H1 (cell line): ENCODE results near the gene LCN10. TPM values are rescaled to one million over a fixed set of nuclear protein-coding genes. Genes with fewer than 3 reads are reported as not detected.

Experiments used
- CTCF ChIA-PET: fragments of 300-600 bp; sonication (Branson Sonifier 250); formaldehyde crosslinking; loops from one replicate; lab custom pipeline; 2021; ENCODE audit not compliant: partially characterized antibody; lab: Charles Lee
- POLR2A ChIA-PET: fragments of 300-600 bp; sonication (Branson Sonifier 250); formaldehyde crosslinking; loops from one replicate; lab custom pipeline; 2021; ENCODE audit warnings: inconsistent platforms; ENCODE audit not compliant: partially characterized antibody; lab: Charles Lee
- DNase-seq, 2 experiments: peaks; one replicate each; pipeline versions ENCODE4 v3.0.0 to v3.0.0-alpha.2; 2010 to 2022; ENCODE audit warnings: low spot score in 2 of 2, low read depth in 1 of 2, mixed read lengths in 1 of 2
- FAIRE-seq: peaks from 2 replicates; lab custom pipeline; 2011; peaks lifted over from hg19 to GRCh38; lab: Jason Lieb, UNC
- H2AFZ ChIP-seq: 2 replicates; pipeline ENCODE4 v1.8.1; 2012; ENCODE audit warnings: low read length, inconsistent platforms
- H2AK5ac ChIP-seq: 2 replicates; pipeline ENCODE4 v1.6.1; 2013; ENCODE audit warnings: low read depth, low read length
- H2BK120ac ChIP-seq: replicated peaks from 2 replicates; pipeline ENCODE3; 2013; ENCODE audit warnings: low read depth, low read length, inconsistent platforms
- H2BK12ac ChIP-seq: 2 replicates; pipeline ENCODE4 v1.6.1; 2013; ENCODE audit warnings: low read depth, low read length
- H2BK15ac ChIP-seq: 2 replicates; pipeline ENCODE4 v1.6.1; 2013; ENCODE audit warnings: low read length
- H2BK20ac ChIP-seq: 2 replicates; pipeline ENCODE4 v1.6.1; 2013; ENCODE audit warnings: low read length
- H2BK5ac ChIP-seq: 2 replicates; pipeline ENCODE4 v1.6.1; 2013; ENCODE audit warnings: low read depth, low read length
- H3K14ac ChIP-seq: 2 replicates; pipeline ENCODE4 v1.6.1; 2013; ENCODE audit warnings: inconsistent platforms; ENCODE audit not compliant: insufficient read length
- H3K18ac ChIP-seq: 2 replicates; pipeline ENCODE4 v1.6.1; 2013; ENCODE audit warnings: low read length; ENCODE audit errors: extremely low read depth
- H3K23ac ChIP-seq: 2 replicates; pipeline ENCODE4 v1.6.1; 2013; ENCODE audit warnings: inconsistent platforms; ENCODE audit not compliant: insufficient read length
- H3K23me2 ChIP-seq: 2 replicates; pipeline ENCODE4 v1.6.1; 2013; ENCODE audit warnings: low read depth, low read length
- H3K27ac ChIP-seq: 2 replicates; pipeline ENCODE4 v1.6.1; 2011; ENCODE audit warnings: low read depth, low read length, inconsistent platforms
- H3K27me3 ChIP-seq, 4 experiments: replicated peaks in 1 of 4; 1 replicate in 1 of 4; 2 replicates in 3 of 4; pipeline versions ENCODE4 v1.6.1 to v1.8.1; 2011 to 2013; ENCODE audit warnings: low read length in 3 of 4, mild to moderate bottlenecking in 3 of 4, inconsistent platforms in 2 of 4, mixed read lengths in 2 of 4, moderate library complexity in 1 of 4; ENCODE audit not compliant: control insufficient read depth in 3 of 4, insufficient read depth in 3 of 4; ENCODE audit errors: extremely low read depth in 1 of 4
- H3K36me3 ChIP-seq, 4 experiments: 2 replicates each; pipeline versions ENCODE4 v1.6.1 to v1.8.1; 2011 to 2013; ENCODE audit warnings: mild to moderate bottlenecking in 4 of 4, low read length in 3 of 4, moderate library complexity in 2 of 4, control low read depth in 1 of 4, inconsistent platforms in 1 of 4; ENCODE audit not compliant: insufficient read depth in 4 of 4, control insufficient read depth in 2 of 4
- H3K4ac ChIP-seq: replicated peaks from 2 replicates; pipeline ENCODE3; 2013; ENCODE audit warnings: low read length, low read depth, mixed read lengths, inconsistent platforms; ENCODE audit not compliant: insufficient read length
- H3K4me1 ChIP-seq, 4 experiments: replicated peaks in 1 of 4; 1 replicate in 1 of 4; 2 replicates in 3 of 4; pipeline versions ENCODE4 v1.6.1 to v1.8.1; 2011 to 2013; ENCODE audit warnings: low read length in 3 of 4, inconsistent platforms in 2 of 4, mixed read lengths in 1 of 4; ENCODE audit not compliant: insufficient read depth in 4 of 4, control insufficient read depth in 3 of 4
- H3K4me2 ChIP-seq, 2 experiments: 2 replicates each; pipeline versions ENCODE4 v1.6.1 to v1.8.1; 2011 to 2013; ENCODE audit warnings: low read depth in 2 of 2, low read length in 2 of 2, control low read depth in 1 of 2, inconsistent platforms in 1 of 2, mild to moderate bottlenecking in 1 of 2; ENCODE audit not compliant: insufficient read depth in 1 of 2
- H3K4me3 ChIP-seq, 4 experiments: fragments of 200-600, 300-600 bp in 1 of 4; sonication (generic), shearing (Covaris generic), sonication (Bioruptor Twin) in 1 of 4; 2 replicates each; pipeline versions ENCODE4 v1.5.1 to v1.8.1; 2011 to 2016; ENCODE audit warnings: low read length in 4 of 4, low read depth in 3 of 4, control low read depth in 2 of 4, inconsistent platforms in 2 of 4, mild to moderate bottlenecking in 2 of 4, mixed read lengths in 1 of 4, moderate library complexity in 1 of 4; ENCODE audit not compliant: insufficient read depth in 2 of 4; ENCODE audit errors: extremely low read depth in 1 of 4
- H3K56ac ChIP-seq: replicated peaks from 2 replicates; pipeline ENCODE3; 2013; ENCODE audit warnings: low read depth, mild to moderate bottlenecking, mixed read lengths, low read length, inconsistent platforms; ENCODE audit not compliant: insufficient read length
- H3K79me1 ChIP-seq: 2 replicates; pipeline ENCODE4 v1.6.1; 2013; ENCODE audit warnings: low read depth, low read length, control low read depth
- H3K79me2 ChIP-seq, 2 experiments: 2 replicates each; pipeline versions ENCODE4 v1.6.1 to v1.8.1; 2012 to 2013; ENCODE audit warnings: low read length in 2 of 2, mild to moderate bottlenecking in 2 of 2, inconsistent platforms in 1 of 2; ENCODE audit not compliant: insufficient read depth in 2 of 2, control insufficient read depth in 1 of 2
- H3K9ac ChIP-seq, 4 experiments: replicated peaks in 1 of 4; 1 replicate in 1 of 4; 2 replicates in 3 of 4; pipeline versions ENCODE4 v1.6.1 to v1.8.1; 2011 to 2013; ENCODE audit warnings: low read depth in 3 of 4, low read length in 3 of 4, control low read depth in 2 of 4, mild to moderate bottlenecking in 2 of 4, moderate library complexity in 2 of 4, inconsistent platforms in 1 of 4; ENCODE audit errors: extremely low read depth in 1 of 4
- H3K9me3 ChIP-seq, 2 experiments: 2 replicates each; pipeline versions ENCODE4 v1.6.1 to v1.8.1; 2012 to 2013; ENCODE audit warnings: mild to moderate bottlenecking in 2 of 2, moderate library complexity in 2 of 2, control low read depth in 1 of 2, inconsistent platforms in 1 of 2, low read depth in 1 of 2, low read length in 1 of 2, mixed read lengths in 1 of 2; ENCODE audit not compliant: insufficient read depth in 2 of 2
- H4K20me1 ChIP-seq, 2 experiments: replicated peaks in 1 of 2; 2 replicates each; pipeline versions ENCODE3 to v1.8.1; 2011 to 2013; ENCODE audit warnings: inconsistent platforms in 2 of 2, low read length in 2 of 2, mild to moderate bottlenecking in 1 of 2; ENCODE audit not compliant: insufficient read depth in 2 of 2, control insufficient read depth in 1 of 2
- H4K5ac ChIP-seq: 2 replicates; pipeline ENCODE4 v1.6.1; 2013; ENCODE audit warnings: low read length, low read depth, mixed read lengths, inconsistent platforms; ENCODE audit not compliant: insufficient read length
- H4K8ac ChIP-seq: 2 replicates; pipeline ENCODE4 v1.8.0; 2013; ENCODE audit warnings: mild to moderate bottlenecking, moderate library complexity, low read length, inconsistent platforms; ENCODE audit not compliant: insufficient read depth; ENCODE audit errors: extremely low read depth
- H4K91ac ChIP-seq: replicated peaks from 2 replicates; pipeline ENCODE3; 2013; ENCODE audit warnings: low read length, mixed read lengths, inconsistent platforms; ENCODE audit not compliant: insufficient read length
- POLR2AphosphoS5 ChIP-seq: IDR thresholded peaks from 2 replicates; pipeline ENCODE4 v1.6.1; 2011; ENCODE audit warnings: low read depth, low read length
- SIX5 ChIP-seq: IDR thresholded peaks from 2 replicates; pipeline ENCODE4 v1.6.1; 2011; ENCODE audit warnings: mild to moderate bottlenecking, low read depth, low read length
- WGBS, 2 experiments: shearing (Covaris generic) in 1 of 2; methylation state at CpG; one replicate each; pipeline versions ENCODE4 v1.1.6 to v1.1.7; 2013 to 2015; ENCODE audit warnings: low lambda C conversion rate in 2 of 2, mixed read lengths in 2 of 2, inconsistent platforms in 1 of 2, low coverage in 1 of 2, missing lambda C conversion rate in 1 of 2; ENCODE audit not compliant: insufficient replicate concordance in 2 of 2, insufficient coverage in 1 of 2, insufficient read length in 1 of 2; ENCODE audit errors: extremely low coverage in 1 of 2, missing lambda C conversion rate in 1 of 2; 5-methylcytosine and 5-hydroxymethylcytosine counted together
- polyA plus RNA-seq, 7 experiments: library from polyadenylated mRNA; depleted of rRNA in 3 of 7; stranded (reverse) in 5 of 7; unstranded in 2 of 7; fragments of >200 nt in 5 of 7; fragments of 200-250 nt in 2 of 7; gene quantifications; 1 replicate in 5 of 7; 2 replicates in 1 of 7; 4 replicates in 1 of 7; pipeline versions ENCODE4 v1.2.1 to v1.2.3, GENCODE V29; 2011 to 2013; ENCODE audit warnings: missing spikeins in 2 of 7, mixed read lengths in 2 of 7
- total RNA-seq: library from RNA; stranded (reverse); fragmentation: NEBNext Ultra II Directional; extraction: Animal tissue kit (Norgen Biotek cat#: 25700); gene quantifications from 2 replicates; pipeline ENCODE4 v1.2.1, GENCODE V29; 2021

Gene LCN10
- total and polyA plus RNA-seq, 2 of the 8 experiments (the other 6 are each of a cell fraction or from before 2014, with no cell fraction given) = 2.6 to 2.8 TPM

DNA sequence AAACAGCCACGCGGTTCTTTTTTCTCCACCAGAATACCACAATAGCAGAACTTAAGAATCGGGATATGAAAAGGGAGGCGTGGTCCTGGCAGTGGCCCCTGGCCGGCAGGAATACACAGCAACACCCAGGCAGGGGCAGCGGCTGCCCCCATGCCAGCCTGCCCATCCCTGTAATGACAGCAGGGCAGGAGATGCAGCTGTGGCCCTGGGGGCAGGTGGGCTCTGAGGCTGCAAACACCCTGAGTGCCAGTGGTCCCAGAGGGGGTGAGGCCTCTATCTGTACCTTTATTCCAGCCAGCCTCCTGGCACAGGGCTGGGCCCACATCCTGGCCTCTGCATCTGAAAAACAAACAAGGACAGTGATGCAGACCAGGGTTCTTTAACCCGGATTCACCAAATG is 18.0 kb downstream of the LCN10 start:
- H3K18ac ChIP-seq = no peak overlapping the region
- CTCF ChIA-PET = interaction anchor here (6.8 kb wide), 1 partner anchor 8 kb away, joined by 62 read pairs; no protein-coding TSS in a partner anchor
- H2AK5ac ChIP-seq = no peak overlapping the region
- H3K23ac ChIP-seq = no peak overlapping the region
- H2BK15ac ChIP-seq = no peak overlapping the region
- no peak overlapping the region for H3K14ac ChIP-seq
- H3K79me2 ChIP-seq = peaks cover 8 to 30% of the 10 kb centered on the region in 2 experiments
- TF ChIP-seq POLR2AphosphoS5 (peak; percentile 35; the same call in 1 of the 2 replicates), SIX5 (no peak)
- peaks cover 0 to 9% (median 5%) of the 10 kb centered on the region in 4 experiments; a peak in 5 of 7 replicates for H3K27me3 ChIP-seq
- H4K20me1 ChIP-seq = peaks cover 30 to 46% of the 10 kb centered on the region in 2 experiments
- H3K4me3 ChIP-seq = no peak overlapping the region
- peaks cover 13% of the 10 kb centered on the region; the same call in 1 of the 2 replicates for H3K23me2 ChIP-seq
- H4K91ac ChIP-seq = no peak overlapping the region
- DNase-seq = no peak
- no peak overlapping the region for H2BK12ac ChIP-seq
- H4K8ac ChIP-seq = no peak overlapping the region
- no peak overlapping the region for H2AFZ ChIP-seq
- H2BK20ac ChIP-seq = no peak overlapping the region
- H3K27ac ChIP-seq = no peak overlapping the region
- H3K36me3 ChIP-seq = peaks cover 19 to 49% (median 35%) of the 10 kb centered on the region in 4 experiments
- H4K5ac ChIP-seq = no peak overlapping the region
- H3K79me1 ChIP-seq = peaks cover 10% of the 10 kb centered on the region
- no peaks in the 10 kb centered on the region for H3K9me3 ChIP-seq
- POLR2A ChIA-PET = interaction anchor here (1.1 to 14.1 kb wide), 4 partner anchors 8 to 357 kb away, joined by 3 to 223 read pairs (median 70); partner anchors contain the start of genes DIPK1B, LCN10 and LCN6
- no peak overlapping the region for H3K9ac ChIP-seq
- H2BK120ac ChIP-seq = no peak overlapping the region
- WGBS, 2 experiments = 94% methylated on average over 7 of the region's 7 CpGs; no CpG with 5 or more reads in 1 of the 2 experiments
- no peak overlapping the region for H3K4me2 ChIP-seq
- peaks cover 3 to 22% (median 6%) of the 10 kb centered on the region in 4 experiments for H3K4me1 ChIP-seq
- H3K4ac ChIP-seq = no peak overlapping the region
- H2BK5ac ChIP-seq = no peak overlapping the region
- FAIRE-seq = no peak
- no peak overlapping the region for H3K56ac ChIP-seq
